Right atrium auricular region (tissue), 2 donors: ENCODE results near the gene ADAMTS16. TPM values are rescaled to one million over a fixed set of nuclear protein-coding genes. Genes with fewer than 3 reads are reported as not detected.

Source experiments
- DNase-seq: peaks from one replicate; pipeline ENCODE4 v3.0.0-alpha.2; 2019; ENCODE audit warnings: low spot score
- H3K27ac ChIP-seq, 2 donors: fragments of 200-600 bp; sonication (generic); 1 replicate in 1 of 2; 2 replicates in 1 of 2; pipeline ENCODE4 v1.5.1; 2016 to 2019
- H3K27me3 ChIP-seq, 2 donors: fragments of 200-600 bp; sonication (generic); one replicate each; pipeline versions ENCODE4 v1.5.1 to v1.6.0; 2017 to 2019
- H3K36me3 ChIP-seq: fragments of 200-600 bp; sonication (generic); one replicate; pipeline ENCODE4 v1.5.1; 2016
- H3K4me1 ChIP-seq, 2 donors: fragments of 200-600 bp; sonication (generic); one replicate each; pipeline versions ENCODE4 v1.5.1 to v1.6.0; 2017 to 2019
- H3K4me3 ChIP-seq, 2 donors: fragments of 200-600 bp; sonication (generic); 1 replicate in 1 of 2; 2 replicates in 1 of 2; pipeline ENCODE4 v1.5.1; 2017 to 2019; ENCODE audit warnings: mild to moderate bottlenecking in 1 of 2, moderate library complexity in 1 of 2
- H3K9me3 ChIP-seq, 2 donors: fragments of 200-600 bp; sonication (generic); one replicate each; pipeline ENCODE4 v1.5.1; 2019
- total RNA-seq, 2 donors: library from RNA; depleted of rRNA; stranded (reverse); fragments of >200 nt; gene quantifications; one replicate each; pipeline ENCODE4 v1.1.0, GENCODE V29; 2016
- TF ChIP-seq, protein P1 (sequence below), 2 donors: fragments of 200-600 bp; sonication (generic); IDR thresholded peaks; one replicate each; pipeline ENCODE4 v1.5.1; 2019; ENCODE audit warnings: antibody characterized with exemption in 2 of 2

The ADAMTS16 gene
- total RNA-seq, 2 donors from 2014 or later, result not detected

DNA sequence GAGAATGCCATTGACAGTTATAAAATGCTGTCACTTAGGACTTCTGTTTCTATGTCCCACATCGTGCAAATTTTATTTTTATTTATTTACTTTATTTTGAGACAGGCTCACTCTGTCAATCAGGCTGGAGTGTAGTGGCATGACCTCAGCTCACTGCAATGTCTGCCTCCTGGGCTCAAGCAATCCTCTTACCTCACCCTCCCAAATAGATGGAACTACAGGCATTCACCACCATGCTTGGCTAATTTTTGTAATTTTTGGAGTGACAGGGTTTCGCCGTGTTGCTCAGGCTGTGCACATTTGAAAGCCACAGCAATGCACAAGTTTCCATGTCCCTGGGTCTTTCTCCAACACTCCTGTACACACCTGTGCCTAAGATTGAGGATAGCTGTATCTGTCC, 51.8 kb downstream of the ADAMTS16 start:
- Histone ChIP-seq H3K4me1 (no peaks in the 10 kb centered on the region), H3K4me3 (no peak overlapping the region), H3K27ac (no peak overlapping the region), H3K9me3 (no peaks in the 10 kb centered on the region), H3K36me3 (no peaks in the 10 kb centered on the region), H3K27me3 (no peaks in the 10 kb centered on the region)
- no peak for DNase-seq
- TF ChIP-seq, protein P1, sequence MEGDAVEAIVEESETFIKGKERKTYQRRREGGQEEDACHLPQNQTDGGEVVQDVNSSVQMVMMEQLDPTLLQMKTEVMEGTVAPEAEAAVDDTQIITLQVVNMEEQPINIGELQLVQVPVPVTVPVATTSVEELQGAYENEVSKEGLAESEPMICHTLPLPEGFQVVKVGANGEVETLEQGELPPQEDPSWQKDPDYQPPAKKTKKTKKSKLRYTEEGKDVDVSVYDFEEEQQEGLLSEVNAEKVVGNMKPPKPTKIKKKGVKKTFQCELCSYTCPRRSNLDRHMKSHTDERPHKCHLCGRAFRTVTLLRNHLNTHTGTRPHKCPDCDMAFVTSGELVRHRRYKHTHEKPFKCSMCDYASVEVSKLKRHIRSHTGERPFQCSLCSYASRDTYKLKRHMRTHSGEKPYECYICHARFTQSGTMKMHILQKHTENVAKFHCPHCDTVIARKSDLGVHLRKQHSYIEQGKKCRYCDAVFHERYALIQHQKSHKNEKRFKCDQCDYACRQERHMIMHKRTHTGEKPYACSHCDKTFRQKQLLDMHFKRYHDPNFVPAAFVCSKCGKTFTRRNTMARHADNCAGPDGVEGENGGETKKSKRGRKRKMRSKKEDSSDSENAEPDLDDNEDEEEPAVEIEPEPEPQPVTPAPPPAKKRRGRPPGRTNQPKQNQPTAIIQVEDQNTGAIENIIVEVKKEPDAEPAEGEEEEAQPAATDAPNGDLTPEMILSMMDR (IDR thresholded peaks at IDR 0.05), result no peak

DNA sequence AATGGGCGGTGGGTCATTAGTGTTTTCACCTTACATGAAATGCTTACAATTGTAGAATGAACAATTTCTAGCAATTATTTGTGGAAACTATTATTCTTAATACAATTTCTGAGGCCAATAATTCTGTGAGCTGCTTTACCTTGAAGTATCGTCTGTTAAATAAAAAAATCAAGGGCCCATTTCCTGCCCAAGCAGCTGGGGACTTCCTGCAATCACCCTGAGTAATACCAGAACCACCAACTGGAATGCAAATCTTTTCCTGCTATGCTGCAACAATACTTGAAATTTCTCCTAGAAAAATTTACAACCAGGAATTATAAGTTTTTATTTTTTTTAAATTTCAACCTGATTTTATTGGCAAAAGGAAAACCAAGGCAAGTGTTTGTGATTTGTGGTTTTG, 52.6 kb downstream of the ADAMTS16 start:
- Histone ChIP-seq H3K27me3 (no peaks in the 10 kb centered on the region), H3K9me3 (no peaks in the 10 kb centered on the region), H3K27ac (no peak overlapping the region), H3K36me3 (no peaks in the 10 kb centered on the region), H3K4me1 (no peaks in the 10 kb centered on the region), H3K4me3 (no peak overlapping the region)
- TF ChIP-seq, protein P1 (IDR thresholded peaks at IDR 0.05), result no peak
- DNase-seq, result no peak

DNA sequence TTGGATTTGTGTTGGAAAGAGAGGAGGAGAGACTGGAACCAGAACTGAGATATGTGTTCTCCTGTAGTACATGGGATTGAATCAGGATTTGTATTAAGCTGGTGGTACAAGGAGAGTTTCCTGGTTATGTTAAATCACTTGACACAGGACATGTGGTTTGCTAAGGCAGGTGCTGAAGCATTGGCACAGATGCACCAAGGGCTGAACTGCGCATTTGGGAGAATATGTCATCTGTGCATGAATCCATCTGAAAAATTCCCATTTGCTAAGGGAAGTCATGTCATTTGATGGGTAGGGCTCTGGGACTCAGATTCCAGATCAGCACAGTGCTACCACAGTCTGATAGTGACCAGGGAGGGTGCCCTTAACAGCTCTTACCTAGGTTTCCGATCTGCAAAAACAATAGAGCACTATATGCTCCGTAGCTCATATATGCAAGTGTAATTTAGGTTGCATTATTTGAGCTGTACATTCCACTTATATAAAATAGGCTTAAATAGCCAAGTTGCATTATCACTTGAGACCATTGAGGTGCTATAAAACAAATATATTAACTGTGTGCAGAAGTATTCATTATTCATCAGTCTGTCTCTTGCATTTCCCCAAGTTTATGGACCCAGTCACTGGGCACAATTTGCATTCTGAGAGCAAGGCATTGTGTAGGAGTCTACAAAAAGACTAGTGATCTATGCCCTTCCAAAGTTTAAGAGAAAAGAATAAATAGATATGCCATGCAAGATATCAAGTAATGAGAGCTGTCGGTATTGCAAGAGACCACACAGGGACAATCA, 55.2 kb downstream of the ADAMTS16 start:
- H3K27me3 ChIP-seq, result no peaks in the 10 kb centered on the region
- H3K9me3 ChIP-seq, result no peaks in the 10 kb centered on the region
- H3K27ac ChIP-seq, result no peak overlapping the region
- H3K4me1 ChIP-seq, result no peaks in the 10 kb centered on the region
- TF ChIP-seq, protein P1 (IDR thresholded peaks at IDR 0.05), result no peak
- H3K4me3 ChIP-seq, result no peak overlapping the region
- no peak for DNase-seq
- H3K36me3 ChIP-seq, result no peaks in the 10 kb centered on the region

DNA sequence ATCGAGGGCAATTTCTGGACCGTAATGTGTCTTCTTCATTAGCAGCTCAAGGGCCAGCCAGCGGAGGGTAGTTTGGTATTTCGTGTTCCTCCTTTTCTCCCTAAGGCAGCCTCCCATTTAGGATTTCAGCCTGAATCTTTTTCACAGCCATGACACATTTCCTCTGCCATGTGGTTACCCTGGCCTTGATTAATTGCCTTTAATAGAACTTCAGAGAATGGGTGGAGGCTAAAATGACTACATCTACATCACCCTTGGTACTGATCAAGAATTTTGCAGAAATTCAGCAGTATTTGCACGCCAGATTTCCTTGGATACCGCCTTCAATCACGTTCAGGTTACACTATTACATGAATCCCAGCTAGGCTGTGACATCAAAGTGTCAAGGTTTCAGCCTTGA, 58.0 kb downstream of the ADAMTS16 start:
- Histone ChIP-seq H3K4me1 (no peaks in the 10 kb centered on the region), H3K27me3 (no peaks in the 10 kb centered on the region), H3K27ac (no peak overlapping the region), H3K9me3 (no peaks in the 10 kb centered on the region), H3K4me3 (no peak overlapping the region), H3K36me3 (no peaks in the 10 kb centered on the region)
- DNase-seq, result no peak
- TF ChIP-seq, protein P1 (IDR thresholded peaks at IDR 0.05), result no peak

DNA sequence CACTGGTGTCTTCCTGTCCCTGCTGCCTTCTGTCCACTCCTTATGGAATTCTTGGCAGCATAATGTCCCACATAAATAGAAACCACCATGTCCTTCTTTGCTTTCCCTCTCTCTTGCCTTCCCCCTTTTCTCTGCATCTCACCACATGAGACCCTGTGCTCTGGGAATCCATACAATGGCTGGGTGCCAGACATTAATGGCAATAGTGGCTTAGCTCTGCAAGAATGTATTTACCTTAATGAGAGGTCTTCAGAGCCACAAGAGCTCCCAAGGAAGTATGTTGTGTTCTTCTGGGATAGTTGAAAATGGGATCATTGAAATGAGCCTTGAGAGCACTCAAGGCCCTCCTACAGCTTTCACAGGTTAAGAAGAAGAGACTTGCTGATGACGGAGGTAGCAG, 58.7 kb downstream of the ADAMTS16 start:
- no peak for DNase-seq
- Histone ChIP-seq H3K27me3 (no peaks in the 10 kb centered on the region), H3K27ac (no peak overlapping the region), H3K4me1 (no peaks in the 10 kb centered on the region), H3K9me3 (no peaks in the 10 kb centered on the region), H3K4me3 (no peak overlapping the region), H3K36me3 (no peaks in the 10 kb centered on the region)
- TF ChIP-seq, protein P1 (IDR thresholded peaks at IDR 0.05), result no peak

DNA sequence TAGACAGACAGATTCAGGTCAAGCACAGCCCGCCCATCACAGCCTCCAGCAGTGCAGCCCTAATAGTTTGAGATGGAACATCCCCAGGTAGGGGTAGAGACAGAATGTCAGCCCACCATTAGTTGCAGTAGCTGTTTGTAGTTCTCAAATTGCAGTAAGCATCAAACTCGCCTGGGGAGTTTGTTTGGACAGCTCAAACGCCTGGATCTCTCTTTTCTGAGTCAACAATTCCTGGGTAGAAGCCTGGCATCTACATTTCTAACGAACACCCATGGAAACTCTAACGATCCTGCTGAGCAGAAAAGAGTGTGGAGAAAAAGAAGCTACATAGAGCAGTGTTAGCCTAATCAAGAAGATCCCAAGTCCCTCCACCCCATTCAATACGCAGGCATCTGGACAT, 59.4 kb downstream of the ADAMTS16 start:
- no peaks in the 10 kb centered on the region for H3K36me3 ChIP-seq
- H3K4me3 ChIP-seq, result no peak overlapping the region
- H3K9me3 ChIP-seq, result no peaks in the 10 kb centered on the region
- no peaks in the 10 kb centered on the region for H3K4me1 ChIP-seq
- H3K27ac ChIP-seq, result no peak overlapping the region
- no peak for DNase-seq
- no peaks in the 10 kb centered on the region for H3K27me3 ChIP-seq
- TF ChIP-seq, protein P1 (IDR thresholded peaks at IDR 0.05), result no peak
